GM12891 (cell line): ENCODE results near the gene ARL4D.

Source experiments
- PAX5 ChIP-seq: IDR thresholded peaks from 2 replicates; pipeline ENCODE4 v1.6.1; 2011; ENCODE audit warnings: low read length, moderate library complexity, mild to moderate bottlenecking; ENCODE audit not compliant: insufficient read depth, severe bottlenecking
- POLR2A ChIP-seq: IDR thresholded peaks from 2 replicates; pipeline ENCODE4 v1.6.1; 2011; ENCODE audit warnings: low read depth, low read length, control low read depth
- POLR2AphosphoS5 ChIP-seq: IDR thresholded peaks from 2 replicates; pipeline ENCODE4 v1.6.1; 2011; ENCODE audit warnings: low read depth, low read length, control low read depth
- SPI1 ChIP-seq: IDR thresholded peaks from 2 replicates; pipeline ENCODE4 v1.6.1; 2011; ENCODE audit warnings: low read depth, low read length, control low read depth

DNA sequence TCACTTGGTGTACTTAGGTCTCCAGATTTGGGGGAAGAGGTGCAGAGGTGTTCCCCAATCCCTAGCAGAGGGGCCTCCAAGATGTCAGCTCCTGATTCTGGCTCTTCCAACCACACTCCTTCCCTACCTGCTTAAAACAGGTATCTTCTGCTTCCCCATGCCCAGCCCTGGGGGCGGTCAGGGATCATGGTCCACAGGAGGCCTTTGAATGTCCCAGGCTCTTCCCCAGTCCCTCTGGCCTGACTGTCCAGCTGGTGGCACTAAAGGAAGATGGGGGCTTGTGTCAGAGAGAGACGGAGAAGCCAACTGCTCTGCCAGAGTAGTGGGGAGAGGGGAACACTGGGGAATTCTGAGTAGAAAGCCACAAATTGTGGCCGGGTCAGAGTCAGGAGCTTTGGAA is 3.8 kb downstream of the ARL4D start:
- no peak for TF ChIP-seq POLR2AphosphoS5
- TF ChIP-seq POLR2A = no peak
- no peak for TF ChIP-seq PAX5
- no peak for TF ChIP-seq SPI1
